Measurements from ENCODE around the gene C2orf78.

Gene C2orf78

DNA sequence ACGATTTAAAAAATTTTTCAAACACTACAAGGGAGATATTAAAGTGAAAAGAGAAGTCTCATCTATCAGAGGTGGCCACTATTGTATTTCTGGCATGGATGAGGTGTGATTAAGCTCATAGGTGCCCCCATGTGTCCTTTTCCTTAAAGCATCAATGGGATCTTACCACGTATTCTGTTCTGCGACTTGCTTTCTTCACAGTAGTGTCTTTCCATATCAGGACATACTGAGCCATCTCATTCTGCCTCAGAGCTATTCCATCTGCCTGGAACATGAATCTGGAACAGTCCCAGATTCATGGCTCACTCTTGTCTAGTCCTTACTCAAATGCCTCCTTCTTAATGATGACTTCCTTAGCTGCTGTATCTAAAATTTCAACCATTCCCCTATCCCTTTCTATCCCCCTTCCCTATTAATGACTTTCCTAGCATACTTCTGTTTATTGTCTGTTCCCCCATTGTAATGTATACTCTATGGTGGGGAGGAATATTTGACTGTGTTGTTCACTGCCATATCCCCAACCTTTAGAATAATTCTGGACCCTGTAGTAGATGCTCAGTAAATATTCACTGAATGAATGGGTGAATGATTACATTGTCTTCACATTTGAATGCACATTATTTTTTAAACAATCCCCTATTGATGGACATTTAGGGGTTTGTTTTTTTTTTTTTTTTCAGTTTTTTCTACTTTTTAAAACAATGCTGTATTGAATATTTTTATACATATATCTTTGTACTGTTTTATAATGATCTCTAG is 55.8 kb downstream of the C2orf78 start:
- H3K4me3 ChIP-seq (ENCODE audit: low read depth, low read length) = no peak overlapping the region
- TF ChIP-seq, protein P1, sequence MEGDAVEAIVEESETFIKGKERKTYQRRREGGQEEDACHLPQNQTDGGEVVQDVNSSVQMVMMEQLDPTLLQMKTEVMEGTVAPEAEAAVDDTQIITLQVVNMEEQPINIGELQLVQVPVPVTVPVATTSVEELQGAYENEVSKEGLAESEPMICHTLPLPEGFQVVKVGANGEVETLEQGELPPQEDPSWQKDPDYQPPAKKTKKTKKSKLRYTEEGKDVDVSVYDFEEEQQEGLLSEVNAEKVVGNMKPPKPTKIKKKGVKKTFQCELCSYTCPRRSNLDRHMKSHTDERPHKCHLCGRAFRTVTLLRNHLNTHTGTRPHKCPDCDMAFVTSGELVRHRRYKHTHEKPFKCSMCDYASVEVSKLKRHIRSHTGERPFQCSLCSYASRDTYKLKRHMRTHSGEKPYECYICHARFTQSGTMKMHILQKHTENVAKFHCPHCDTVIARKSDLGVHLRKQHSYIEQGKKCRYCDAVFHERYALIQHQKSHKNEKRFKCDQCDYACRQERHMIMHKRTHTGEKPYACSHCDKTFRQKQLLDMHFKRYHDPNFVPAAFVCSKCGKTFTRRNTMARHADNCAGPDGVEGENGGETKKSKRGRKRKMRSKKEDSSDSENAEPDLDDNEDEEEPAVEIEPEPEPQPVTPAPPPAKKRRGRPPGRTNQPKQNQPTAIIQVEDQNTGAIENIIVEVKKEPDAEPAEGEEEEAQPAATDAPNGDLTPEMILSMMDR (IDR thresholded peaks at IDR 0.05; ENCODE audit: low read depth, low read length) = no peak

DNA sequence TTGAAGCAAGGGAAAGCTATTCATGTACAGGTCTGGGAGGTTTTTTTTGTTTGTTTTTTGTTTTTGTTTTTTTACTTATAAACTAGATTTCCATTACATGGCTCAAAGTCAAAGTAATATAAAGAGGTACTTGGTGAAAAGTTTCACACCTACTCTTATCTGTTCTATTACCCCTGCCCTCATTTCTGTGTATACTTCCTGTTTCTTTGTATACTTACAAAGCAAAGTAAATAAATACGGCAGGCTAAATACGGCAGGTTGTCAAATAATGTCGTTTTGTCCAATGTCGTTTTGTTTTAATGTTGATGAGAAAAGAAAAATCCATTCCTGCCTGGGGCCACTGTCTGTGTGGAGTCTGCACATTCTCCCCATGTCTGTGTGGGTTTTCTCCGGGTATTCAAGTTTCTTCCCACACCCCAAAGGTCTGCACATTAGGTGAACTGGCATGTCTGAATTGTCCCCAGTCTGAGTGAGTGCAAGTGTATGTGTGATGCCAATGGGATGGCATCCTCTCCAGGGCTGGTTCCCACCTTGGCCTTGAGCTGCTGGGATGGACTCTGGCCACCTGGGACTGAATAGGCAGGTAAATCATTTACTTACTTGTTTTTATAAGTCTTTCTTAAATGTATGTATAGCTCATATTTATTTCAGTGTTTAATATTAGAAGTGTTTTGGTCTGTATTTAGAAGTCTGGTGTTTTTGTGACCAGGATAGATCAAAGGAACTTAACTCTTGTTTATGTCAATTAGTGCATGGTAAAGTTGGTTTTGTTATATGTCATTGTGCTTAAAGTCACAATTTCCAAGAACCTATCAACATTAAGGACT is 58.1 kb downstream of the C2orf78 start:
- no peak overlapping the region for H3K4me3 ChIP-seq (ENCODE audit: low read depth, low read length)
- TF ChIP-seq, protein P1 (IDR thresholded peaks at IDR 0.05; ENCODE audit: low read depth, low read length) = no peak

DNA sequence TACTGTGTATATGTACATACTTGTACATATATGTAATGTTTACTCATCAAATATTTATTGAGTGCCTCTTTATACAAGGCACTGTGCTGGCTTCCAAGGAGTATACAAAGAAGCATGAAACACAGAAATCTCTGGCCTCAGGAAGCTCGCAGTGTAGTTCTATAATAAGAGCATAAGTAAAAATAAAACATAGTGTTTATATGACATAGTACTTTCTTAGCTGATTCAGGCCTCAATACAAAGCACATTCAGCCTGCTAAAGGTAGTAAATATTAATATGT is 58.7 kb downstream of the C2orf78 start:
- H3K4me3 ChIP-seq (ENCODE audit: low read depth, low read length) = no peak overlapping the region
- TF ChIP-seq, protein P1 (IDR thresholded peaks at IDR 0.05; ENCODE audit: low read depth, low read length) = no peak

DNA sequence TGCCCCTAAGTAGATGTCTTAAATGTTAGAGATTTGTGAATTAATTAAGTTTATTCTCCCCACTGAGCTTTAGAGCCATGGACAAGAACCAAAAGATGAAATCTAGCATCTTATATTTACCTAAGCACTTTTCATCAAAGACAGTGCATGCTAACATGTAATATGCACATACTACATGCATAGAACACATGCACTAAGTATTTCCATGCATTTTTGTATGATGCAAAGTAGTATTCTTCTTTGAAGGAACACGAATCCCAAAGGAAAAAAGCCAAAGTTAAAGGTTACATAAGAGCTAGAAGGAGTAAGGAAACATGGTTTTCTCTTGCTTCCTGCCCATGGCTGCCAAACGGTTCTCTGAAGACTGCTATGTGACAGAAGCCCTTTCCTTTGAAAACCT is 60.1 kb downstream of the C2orf78 start:
- TF ChIP-seq, protein P1 (IDR thresholded peaks at IDR 0.05; ENCODE audit: low read depth, low read length) = no peak
- H3K4me3 ChIP-seq (ENCODE audit: low read depth, low read length) = no peak overlapping the region

DNA sequence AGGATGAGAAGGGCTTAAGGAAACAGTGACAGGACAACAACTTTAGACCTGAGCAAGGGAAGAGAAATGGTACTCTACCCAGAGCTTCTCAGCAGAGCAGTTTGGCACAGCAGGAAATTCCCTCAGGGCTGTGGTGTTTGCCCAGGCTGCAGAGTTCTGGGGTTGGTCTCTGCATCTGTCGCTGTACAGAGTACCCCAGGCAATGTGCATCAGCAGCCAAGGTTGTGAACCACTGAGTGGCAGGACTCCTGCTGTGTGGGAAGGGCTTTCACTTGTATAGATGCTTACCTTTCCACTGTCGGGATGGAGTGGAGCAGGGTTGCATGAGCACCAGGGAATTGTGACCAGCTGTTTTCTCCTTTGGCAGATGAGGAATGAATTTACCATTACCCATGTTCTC is 66.0 kb downstream of the C2orf78 start:
- no peak overlapping the region for H3K4me3 ChIP-seq (ENCODE audit: low read depth, low read length)
- TF ChIP-seq, protein P1 (IDR thresholded peaks at IDR 0.05; ENCODE audit: low read depth, low read length) = no peak

DNA sequence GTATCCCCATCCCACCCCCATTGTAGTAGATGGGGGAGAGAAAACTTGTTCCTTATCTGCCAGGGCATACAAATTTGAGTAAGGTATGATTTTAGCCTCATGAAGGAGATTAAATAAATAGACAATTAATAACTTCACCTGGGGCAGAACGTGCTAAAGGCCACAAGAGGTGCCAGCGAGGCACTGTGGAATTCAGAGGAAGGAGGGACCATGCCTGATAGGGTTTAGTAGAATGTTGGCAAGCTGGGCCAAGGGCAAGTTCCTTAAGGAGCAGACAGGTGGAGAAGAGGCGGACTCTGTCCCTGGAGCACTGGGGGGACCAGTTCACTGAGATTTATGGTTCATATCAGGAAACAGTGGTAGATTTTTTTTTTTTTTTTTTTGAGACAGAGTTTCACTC is 67.3 kb downstream of the C2orf78 start:
- TF ChIP-seq, protein P1 (IDR thresholded peaks at IDR 0.05; ENCODE audit: low read depth, low read length) = 0 out of 2 replicates have a peak, but pooled peaks have one; percentile 7

DNA sequence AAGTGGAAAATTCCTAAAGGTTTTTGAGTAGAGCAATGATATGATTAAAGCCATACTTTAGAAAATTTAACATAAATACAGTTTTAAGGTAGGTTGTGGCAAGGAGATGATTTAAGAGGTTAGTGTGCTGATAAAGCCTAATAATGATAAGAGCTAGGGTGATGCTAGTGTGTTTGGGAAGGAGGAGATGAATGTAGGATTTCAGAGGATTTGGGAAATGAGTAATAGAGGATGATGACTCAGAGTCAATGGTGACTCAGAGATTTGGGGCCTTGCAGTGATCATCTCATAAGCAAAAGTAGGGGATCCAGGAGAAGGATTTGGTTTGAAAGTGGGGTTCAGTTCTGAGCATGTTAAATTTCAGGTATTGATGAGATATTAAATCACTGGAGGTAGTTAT is 68.0 kb downstream of the C2orf78 start:
- no peak overlapping the region for H3K4me3 ChIP-seq (ENCODE audit: low read depth, low read length)
- TF ChIP-seq, protein P1 (IDR thresholded peaks at IDR 0.05; ENCODE audit: low read depth, low read length) = no peak

More for the DNA sequence above, 67.3 kb downstream of the C2orf78 start:
- H3K4me3 ChIP-seq (ENCODE audit: low read depth, low read length) = no peak overlapping the region

Measured in WI38 (cell line).